Muscle layer of colon (tissue), 2 donors: ENCODE data around the gene BNC2.

Experiments used
- H3K27ac ChIP-seq: one replicate; pipeline ENCODE4 v1.7.0; 2013; ENCODE audit warnings: low read depth, mild to moderate bottlenecking, low read length, moderate library complexity
- H3K27me3 ChIP-seq, 2 donors: one replicate each; pipeline ENCODE4 v1.7.0; 2013; ENCODE audit warnings: low read length in 2 of 2, mild to moderate bottlenecking in 2 of 2; ENCODE audit not compliant: insufficient read depth in 2 of 2, control insufficient read depth in 1 of 2
- H3K36me3 ChIP-seq: one replicate; pipeline ENCODE4 v1.7.0; 2013; ENCODE audit warnings: mild to moderate bottlenecking, low read length; ENCODE audit not compliant: insufficient read depth
- H3K4me1 ChIP-seq: one replicate; pipeline ENCODE4 v1.7.0; 2013; ENCODE audit warnings: mild to moderate bottlenecking, low read length; ENCODE audit not compliant: insufficient read depth
- H3K4me3 ChIP-seq, 2 donors: one replicate each; pipeline ENCODE4 v1.7.0; 2013; ENCODE audit warnings: low read length in 2 of 2, low read depth in 1 of 2, mild to moderate bottlenecking in 1 of 2, moderate library complexity in 1 of 2
- H3K9ac ChIP-seq: one replicate; pipeline ENCODE4 v1.7.0; 2013; ENCODE audit warnings: low read length
- H3K9me3 ChIP-seq: one replicate; pipeline ENCODE4 v1.7.0; 2013; ENCODE audit warnings: mild to moderate bottlenecking, low read length
- donor health status: abdominal sarcoma.
- donor health status: Adenocarcinoma of cecum.

The BNC2 gene

DNA sequence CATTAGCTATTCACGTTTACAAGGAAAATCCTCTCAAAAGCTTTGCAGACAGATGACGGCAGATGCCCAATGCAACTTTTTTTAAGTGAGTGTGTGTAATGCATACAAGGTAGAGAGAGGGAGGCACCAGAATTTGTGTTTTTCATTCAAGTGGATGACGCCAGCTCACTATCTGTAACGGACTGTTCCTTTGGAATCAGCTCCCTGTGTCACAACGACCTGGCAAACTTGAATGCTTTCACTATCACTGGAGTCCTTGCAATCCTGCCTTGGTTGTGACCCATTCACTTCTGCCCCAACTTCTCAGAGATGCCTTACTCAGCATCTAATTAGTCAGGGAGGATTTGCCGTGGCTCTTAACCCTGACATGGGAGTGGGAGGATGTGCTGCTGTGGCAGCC is 148.5 kb downstream of the BNC2 start:
- H3K9ac ChIP-seq: no peak overlapping the region
- peaks cover 66% of the 10 kb centered on the region for H3K4me1 ChIP-seq

DNA sequence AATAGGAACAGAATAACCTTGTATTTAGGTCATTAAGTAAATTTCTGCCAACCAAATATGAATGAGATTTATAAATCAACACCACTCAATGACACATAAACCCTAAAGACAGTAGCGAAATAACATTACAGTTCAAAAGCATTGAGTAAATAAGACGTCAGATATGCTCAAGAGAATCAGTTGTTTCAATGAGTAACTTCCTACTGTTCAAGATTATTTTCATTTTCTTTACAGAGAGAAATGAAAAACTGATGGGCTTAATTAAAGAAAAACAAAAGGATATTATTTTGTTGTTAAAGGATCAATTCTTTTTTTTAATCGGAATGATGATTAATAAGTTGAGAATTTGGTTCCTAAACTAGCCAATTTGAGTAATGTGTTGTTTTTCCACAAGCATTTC is 150.1 kb downstream of the BNC2 start:
- Histone ChIP-seq H3K4me1 (peaks cover 61% of the 10 kb centered on the region), H3K27me3 (no peaks in the 10 kb centered on the region), H3K36me3 (no peaks in the 10 kb centered on the region), H3K9ac (no peak overlapping the region), H3K27ac (no peak overlapping the region), H3K4me3 (no peak overlapping the region), H3K9me3 (no peaks in the 10 kb centered on the region)

More for the DNA sequence above, 148.5 kb downstream of the BNC2 start:
- no peaks in the 10 kb centered on the region for H3K27me3 ChIP-seq
- peak overlapping the region; percentile 7 to 25 for H3K4me3 ChIP-seq
- H3K27ac ChIP-seq: peak overlapping the region; percentile 36
- H3K9me3 ChIP-seq: no peaks in the 10 kb centered on the region
- no peaks in the 10 kb centered on the region for H3K36me3 ChIP-seq

DNA sequence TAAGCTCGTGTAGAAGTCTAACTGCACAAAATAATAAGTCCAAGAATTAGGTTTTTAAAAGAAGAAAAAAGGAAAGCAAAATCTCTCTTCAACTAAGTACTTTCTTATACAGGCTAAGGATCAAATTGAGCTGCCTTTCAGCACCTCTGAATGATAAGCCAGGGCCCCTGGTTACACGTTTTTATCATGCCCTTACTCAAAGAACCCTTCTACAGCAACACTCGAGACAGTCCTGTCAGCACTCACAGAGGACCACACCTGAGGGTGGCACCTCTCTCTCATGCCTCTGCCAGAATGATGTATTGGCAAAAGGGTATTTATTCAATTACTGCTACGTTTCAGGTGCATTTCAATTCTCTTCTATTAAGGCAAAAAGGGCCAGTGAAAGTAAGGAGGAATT is 150.5 kb downstream of the BNC2 start:
- H3K9ac ChIP-seq: no peak overlapping the region

DNA sequence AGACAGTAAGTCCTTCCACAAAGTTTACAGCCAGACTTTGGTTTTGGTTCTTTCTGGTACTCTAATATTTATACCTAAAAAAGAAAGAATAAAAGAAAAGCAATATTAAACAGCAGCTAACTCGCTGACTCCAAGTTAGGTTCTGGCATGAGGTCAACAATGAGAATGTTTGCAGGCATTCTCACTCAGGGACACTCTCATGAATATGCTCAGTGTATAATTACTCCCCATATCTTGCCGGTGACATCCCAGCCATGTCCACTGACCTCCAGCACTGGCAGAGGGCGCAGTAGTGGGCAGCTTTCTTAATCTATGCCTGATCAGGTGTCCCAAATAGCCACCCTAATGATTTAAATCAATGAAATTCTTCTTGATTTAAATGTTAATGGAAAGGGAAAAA is 151.5 kb downstream of the BNC2 start:
- Histone ChIP-seq H3K4me1 (peaks cover 64% of the 10 kb centered on the region), H3K27me3 (no peaks in the 10 kb centered on the region), H3K4me3 (no peak overlapping the region), H3K36me3 (no peaks in the 10 kb centered on the region), H3K27ac (peak overlapping the region; percentile 10), H3K9me3 (no peaks in the 10 kb centered on the region), H3K9ac (no peak overlapping the region)

More for the DNA sequence above, 150.5 kb downstream of the BNC2 start:
- H3K4me3 ChIP-seq: no peak overlapping the region
- peaks cover 59% of the 10 kb centered on the region for H3K4me1 ChIP-seq
- H3K27me3 ChIP-seq: no peaks in the 10 kb centered on the region
- H3K36me3 ChIP-seq: no peaks in the 10 kb centered on the region
- H3K9me3 ChIP-seq: no peaks in the 10 kb centered on the region
- H3K27ac ChIP-seq: no peak overlapping the region

DNA sequence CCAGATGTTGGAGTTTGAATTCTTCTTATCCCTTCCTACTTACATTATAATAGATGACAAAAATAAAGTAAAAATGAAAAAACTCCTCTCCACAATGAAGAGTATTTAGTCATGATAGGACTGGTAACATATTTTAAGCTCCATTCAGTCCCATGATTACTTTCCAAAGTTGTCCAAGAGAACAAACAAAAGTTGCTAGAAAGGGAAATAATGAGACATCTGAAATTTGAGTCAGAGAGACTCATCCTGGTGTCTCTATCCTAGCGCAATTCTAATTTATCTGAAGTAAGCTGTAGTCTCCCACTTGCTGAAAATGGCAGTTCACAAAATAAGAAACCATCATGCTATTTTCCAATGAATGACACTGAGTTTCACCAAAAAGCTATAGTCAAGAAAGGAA is 152.2 kb downstream of the BNC2 start:
- Histone ChIP-seq H3K27ac (no peak overlapping the region), H3K9me3 (no peaks in the 10 kb centered on the region), H3K27me3 (no peaks in the 10 kb centered on the region), H3K36me3 (no peaks in the 10 kb centered on the region), H3K9ac (no peak overlapping the region), H3K4me1 (peaks cover 60% of the 10 kb centered on the region), H3K4me3 (no peak overlapping the region)

DNA sequence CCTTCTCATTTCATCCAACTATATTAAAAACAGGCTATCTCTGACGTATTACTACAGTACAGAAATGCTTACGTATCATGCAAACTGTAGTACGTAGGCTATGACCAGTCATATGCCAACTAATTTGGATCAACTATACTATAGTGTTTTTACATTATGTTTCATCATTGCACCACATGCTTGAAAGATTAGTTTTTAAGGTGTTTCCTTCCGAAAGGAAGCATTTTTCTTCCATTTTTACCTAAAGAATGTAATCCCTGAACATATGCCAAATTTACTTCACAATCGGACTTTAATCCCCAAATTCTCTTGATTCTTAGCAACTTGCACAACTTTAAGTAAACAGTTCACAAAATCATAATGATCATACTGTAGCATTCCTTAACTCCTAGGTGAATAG is 153.9 kb downstream of the BNC2 start:
- no peaks in the 10 kb centered on the region for H3K36me3 ChIP-seq
- H3K9ac ChIP-seq: no peak overlapping the region
- H3K27me3 ChIP-seq: no peaks in the 10 kb centered on the region
- H3K4me1 ChIP-seq: peaks cover 59% of the 10 kb centered on the region
- H3K4me3 ChIP-seq: no peak overlapping the region
- H3K9me3 ChIP-seq: no peaks in the 10 kb centered on the region
- no peak overlapping the region for H3K27ac ChIP-seq

DNA sequence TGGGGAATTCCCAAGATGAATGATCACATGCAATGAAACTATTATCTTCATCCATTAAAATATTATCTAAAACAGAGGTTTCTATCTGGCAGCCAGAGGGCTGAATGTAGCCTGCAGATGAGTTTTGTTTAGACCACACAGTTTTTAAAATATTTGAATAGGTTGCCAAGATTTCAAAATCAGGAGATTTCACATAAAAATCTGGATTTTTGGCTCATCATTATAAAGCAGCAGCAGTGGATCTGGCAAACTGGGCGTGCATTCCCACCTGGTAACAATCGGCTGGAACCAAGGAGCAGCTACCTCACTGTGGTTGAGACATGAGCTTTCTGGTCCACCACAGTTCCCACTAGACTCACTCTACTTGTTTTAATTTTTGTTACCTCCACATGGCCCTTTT is 155.1 kb downstream of the BNC2 start:
- no peak overlapping the region for H3K9ac ChIP-seq
- no peak overlapping the region for H3K27ac ChIP-seq
- H3K4me1 ChIP-seq: peaks cover 47% of the 10 kb centered on the region
- no peaks in the 10 kb centered on the region for H3K36me3 ChIP-seq
- H3K27me3 ChIP-seq: no peaks in the 10 kb centered on the region
- H3K4me3 ChIP-seq: no peak overlapping the region
- H3K9me3 ChIP-seq: no peaks in the 10 kb centered on the region

DNA sequence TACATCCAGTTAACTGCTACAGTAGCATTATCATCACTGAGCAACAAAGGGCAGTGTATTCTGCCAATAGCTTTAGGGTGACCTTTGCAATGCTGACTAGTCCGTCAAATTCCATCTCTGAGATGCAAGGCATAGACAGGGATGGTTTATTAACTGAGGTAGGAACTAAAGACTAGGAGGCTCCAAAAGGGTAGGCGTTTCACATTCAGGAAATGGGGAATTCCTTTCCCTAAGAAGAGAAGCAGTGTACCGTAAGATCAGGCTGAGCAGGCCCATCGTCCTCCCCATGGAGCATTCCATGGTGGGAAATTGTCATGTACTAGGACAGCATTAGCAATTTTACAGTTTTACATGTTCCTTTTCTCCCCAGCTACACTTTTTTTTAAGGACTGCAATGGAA is 157.7 kb downstream of the BNC2 start:
- no peaks in the 10 kb centered on the region for H3K9me3 ChIP-seq
- H3K4me1 ChIP-seq: peaks cover 39% of the 10 kb centered on the region
- no peak overlapping the region for H3K27ac ChIP-seq
- no peaks in the 10 kb centered on the region for H3K36me3 ChIP-seq
- no peak overlapping the region for H3K4me3 ChIP-seq
- no peak overlapping the region for H3K9ac ChIP-seq
- no peaks in the 10 kb centered on the region for H3K27me3 ChIP-seq

DNA sequence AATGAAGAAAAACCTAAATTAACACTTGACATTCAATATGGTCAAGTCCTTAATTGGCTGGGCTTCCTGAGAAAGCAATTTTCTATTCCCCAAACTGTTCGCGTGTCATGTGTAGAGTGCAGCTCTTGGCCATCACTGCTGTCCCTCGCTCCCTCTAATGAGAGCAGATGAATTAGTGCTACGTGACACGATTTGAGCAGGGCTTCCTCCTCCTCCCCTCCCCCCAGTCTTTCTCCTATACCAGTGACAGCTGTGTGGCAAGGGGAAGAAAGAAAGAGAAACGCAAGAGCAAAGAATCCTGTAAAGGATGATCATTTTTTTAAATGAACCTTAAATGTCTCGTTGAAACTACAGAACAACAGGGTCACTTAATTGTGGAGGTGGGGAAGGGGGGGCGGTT is 159.6 kb downstream of the BNC2 start:
- Histone ChIP-seq H3K4me1 (peaks cover 50% of the 10 kb centered on the region), H3K9ac (no peak overlapping the region), H3K4me3 (no peak overlapping the region), H3K27ac (no peak overlapping the region), H3K9me3 (no peaks in the 10 kb centered on the region), H3K27me3 (no peaks in the 10 kb centered on the region), H3K36me3 (no peaks in the 10 kb centered on the region)

DNA sequence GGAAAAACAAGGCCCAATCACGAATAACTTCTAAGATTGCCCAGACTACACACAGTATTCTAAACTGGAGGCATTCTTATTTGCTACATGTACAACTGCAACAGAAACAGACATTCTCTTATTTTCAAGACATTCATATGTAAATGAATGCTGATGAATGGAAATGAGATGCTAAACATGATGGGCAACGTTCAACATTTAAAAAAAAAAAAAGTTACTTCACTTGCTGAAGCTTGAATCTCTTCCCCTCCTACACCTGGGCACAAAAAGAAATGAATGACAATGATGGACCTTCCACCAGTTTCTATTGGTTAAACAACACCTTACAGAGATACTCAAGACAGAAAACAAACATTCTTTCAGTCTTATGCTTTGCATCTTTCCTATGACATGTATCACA is 160.5 kb downstream of the BNC2 start:
- Histone ChIP-seq H3K9me3 (no peaks in the 10 kb centered on the region), H3K27me3 (no peaks in the 10 kb centered on the region), H3K4me3 (no peak overlapping the region), H3K9ac (no peak overlapping the region), H3K4me1 (peaks cover 52% of the 10 kb centered on the region), H3K27ac (no peak overlapping the region), H3K36me3 (no peaks in the 10 kb centered on the region)

DNA sequence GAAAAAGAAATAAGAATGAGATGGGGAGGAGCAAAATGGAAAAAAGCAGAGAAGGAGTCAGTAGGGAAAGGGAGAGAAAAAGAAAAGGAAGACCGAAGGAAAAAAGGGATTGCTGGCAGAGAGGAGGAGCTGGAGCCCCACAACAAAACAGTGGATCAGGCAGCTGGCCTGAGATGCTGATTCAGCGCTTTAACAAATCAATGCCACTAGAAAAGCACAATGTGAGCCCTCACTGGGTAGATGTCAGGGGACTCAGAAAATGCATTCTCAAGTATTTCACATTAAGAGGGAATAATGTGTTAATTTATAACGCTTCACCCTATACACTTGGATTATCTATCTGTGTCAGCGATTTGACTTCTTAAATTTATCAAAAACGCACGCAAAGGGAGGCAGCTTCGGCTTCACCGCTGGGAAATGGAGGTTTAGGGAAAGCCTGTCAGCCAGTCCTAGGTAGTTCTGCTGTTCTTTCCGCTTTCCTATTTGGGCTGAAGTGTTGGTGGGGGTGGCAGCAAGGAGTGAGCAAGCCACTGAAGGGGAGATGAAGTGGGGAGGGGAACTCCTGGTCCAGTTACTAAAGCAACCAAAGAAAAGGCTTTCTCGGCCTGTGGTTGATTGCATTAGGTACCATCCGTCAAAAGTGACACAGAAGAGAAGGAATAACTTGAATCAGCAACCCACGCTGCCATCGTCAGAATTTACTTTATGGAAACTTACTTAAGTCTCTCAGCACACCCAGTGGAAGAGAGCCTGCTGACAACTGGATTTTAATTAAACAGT is 161.6 kb downstream of the BNC2 start:
- Histone ChIP-seq H3K9me3 (no peaks in the 10 kb centered on the region), H3K27me3 (no peaks in the 10 kb centered on the region), H3K9ac (no peak overlapping the region), H3K36me3 (no peaks in the 10 kb centered on the region), H3K4me1 (peaks cover 46% of the 10 kb centered on the region), H3K27ac (no peak overlapping the region), H3K4me3 (no peak overlapping the region)

DNA sequence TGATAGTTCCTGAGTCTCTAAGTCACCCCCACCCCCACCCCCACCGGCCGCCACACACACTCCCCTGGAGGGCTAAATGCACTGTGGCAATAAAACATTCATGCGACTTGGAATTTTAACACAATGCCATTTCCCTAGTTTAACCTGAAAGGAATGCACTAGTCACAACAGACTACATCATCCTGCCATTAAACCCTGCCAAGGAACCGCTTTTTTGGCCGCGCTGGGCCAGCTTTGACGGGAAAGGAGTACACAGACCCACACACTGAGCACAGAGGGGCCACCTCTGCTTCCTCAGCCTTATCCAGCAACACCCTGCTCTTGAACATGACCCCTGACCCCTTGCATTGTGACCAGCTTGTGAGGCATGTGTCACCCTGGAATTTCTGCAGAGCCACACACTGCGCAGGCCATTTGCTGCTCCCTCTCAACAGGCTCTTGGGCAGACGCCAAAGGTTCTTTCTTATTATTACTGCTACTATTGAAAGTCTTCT is 165.3 kb downstream of the BNC2 start:
- no peaks in the 10 kb centered on the region for H3K9me3 ChIP-seq
- H3K36me3 ChIP-seq: no peaks in the 10 kb centered on the region
- H3K27me3 ChIP-seq: no peaks in the 10 kb centered on the region
- no peak overlapping the region for H3K9ac ChIP-seq
- H3K4me1 ChIP-seq: peaks cover 67% of the 10 kb centered on the region
- H3K27ac ChIP-seq: peak overlapping the region; percentile 83
- peak overlapping the region in 1 of 2 donors; percentile 46 for H3K4me3 ChIP-seq
